H1 (cell line): Measurements from ENCODE around the gene CORO6. TPM values are rescaled to one million over a fixed set of nuclear protein-coding genes. Genes with fewer than 3 reads are reported as not detected.

Experiments
- CHD2 ChIP-seq: IDR thresholded peaks from 2 replicates; pipeline ENCODE4 v1.6.1; 2012; ENCODE audit warnings: low read length, improper control_type of control experiment
- CTCF ChIP-seq, 3 experiments: IDR thresholded peaks; 1 replicate in 2 of 3; 2 replicates in 1 of 3; pipeline versions ENCODE4 v1.5.1 to v1.6.1; 2011; ENCODE audit warnings: low read length in 3 of 3, mild to moderate bottlenecking in 3 of 3, inconsistent platforms in 2 of 3, low read depth in 1 of 3, moderate library complexity in 1 of 3; ENCODE audit not compliant: insufficient read depth in 1 of 3; ENCODE audit errors: control extremely low read depth in 1 of 3
- E2F6 ChIP-seq: IDR thresholded peaks from 2 replicates; pipeline ENCODE4 v1.6.1; 2012; ENCODE audit warnings: inconsistent platforms
- GABPA ChIP-seq: IDR thresholded peaks from 2 replicates; pipeline ENCODE4 v1.6.1; 2011; ENCODE audit warnings: mild to moderate bottlenecking, low read length, moderate library complexity, borderline replicate concordance; ENCODE audit not compliant: insufficient read depth
- KDM1A ChIP-seq: fragments of 200-600, 300-600 bp; sonication (generic); IDR thresholded peaks from 2 replicates; pipeline ENCODE4 v1.7.1; 2016; ENCODE audit warnings: mild to moderate bottlenecking, low read length, borderline replicate concordance
- KDM4A ChIP-seq: IDR thresholded peaks from one replicate; pipeline ENCODE4 v1.7.1; 2012; ENCODE audit warnings: low read depth, mild to moderate bottlenecking, moderate library complexity, low read length, inconsistent platforms; ENCODE audit not compliant: severe bottlenecking
- KDM5A ChIP-seq: fragments of 200-600 bp; IDR thresholded peaks from 2 replicates; pipeline ENCODE4 v1.7.1; 2012; ENCODE audit warnings: mild to moderate bottlenecking, low read length, inconsistent platforms, mixed read lengths
- MAX ChIP-seq: IDR thresholded peaks from 2 replicates; pipeline ENCODE4 v1.6.1; 2012; ENCODE audit warnings: inconsistent platforms
- RAD21 ChIP-seq, 2 experiments: IDR thresholded peaks in 1 of 2; conservative IDR thresholded peaks in 1 of 2; 2 replicates each; pipeline ENCODE4 v1.6.1; 2011; ENCODE audit warnings: low read depth in 2 of 2, low read length in 2 of 2, improper control_type of control experiment in 1 of 2, inconsistent platforms in 1 of 2, mild to moderate bottlenecking in 1 of 2, moderate library complexity in 1 of 2
- SIX5 ChIP-seq: IDR thresholded peaks from 2 replicates; pipeline ENCODE4 v1.6.1; 2011; ENCODE audit warnings: mild to moderate bottlenecking, low read depth, low read length
- SP1 ChIP-seq: IDR thresholded peaks from 2 replicates; pipeline ENCODE4 v1.6.1; 2011; ENCODE audit warnings: low read depth, low read length
- SRF ChIP-seq: IDR thresholded peaks from 2 replicates; pipeline ENCODE4 v1.6.1; 2011; ENCODE audit warnings: mild to moderate bottlenecking, low read depth, low read length, moderate library complexity
- TEAD4 ChIP-seq: IDR thresholded peaks from 2 replicates; pipeline ENCODE4 v1.6.1; 2012; ENCODE audit warnings: low read depth, low read length, inconsistent platforms, mixed read lengths
- polyA plus RNA-seq, 7 experiments: library from polyadenylated mRNA; depleted of rRNA in 3 of 7; stranded (reverse) in 5 of 7; unstranded in 2 of 7; fragments of >200 nt in 5 of 7; fragments of 200-250 nt in 2 of 7; gene quantifications; 1 replicate in 5 of 7; 2 replicates in 1 of 7; 4 replicates in 1 of 7; pipeline versions ENCODE4 v1.2.1 to v1.2.3, GENCODE V29; 2011 to 2013; ENCODE audit warnings: missing spikeins in 2 of 7, mixed read lengths in 2 of 7
- total RNA-seq: library from RNA; stranded (reverse); fragmentation: NEBNext Ultra II Directional; extraction: Animal tissue kit (Norgen Biotek cat#: 25700); gene quantifications from 2 replicates; pipeline ENCODE4 v1.2.1, GENCODE V29; 2021

Gene CORO6
- total and polyA plus RNA-seq, 2 of the 8 experiments (the other 6 are each of a cell fraction or from before 2014, with no cell fraction given): 2.5 to 8.6 TPM

- 0 out of 2 replicates have a peak, but pooled peaks have one; percentile 13 for TF ChIP-seq CHD2
- 0 out of 2 replicates have a peak, but pooled peaks have one; percentile 15 for TF ChIP-seq SRF
- no peak for TF ChIP-seq SIX5
- TF ChIP-seq MAX: peak; percentile 90
- peak; percentile 34; the same call in 1 of the 2 replicates for TF ChIP-seq SP1
- TF ChIP-seq CTCF (IDR thresholded peaks at IDR 0.05; ENCODE audit: control extremely low read depth in 1 of 3, insufficient read depth in 1 of 3, low read depth in 1 of 3, low read length in 3 of 3): peak; percentile 89 to 96 (median 94)
- peak; percentile 87 to 92 for TF ChIP-seq RAD21 (IDR thresholded peaks at IDR 0.05 in 1 of 2, conservative IDR thresholded peaks at IDR 0.05 in 1 of 2; ENCODE audit: low read depth in 2 of 2, low read length in 2 of 2)
- TF ChIP-seq KDM4A: no peak
- TF ChIP-seq TEAD4: no peak
- no peak for TF ChIP-seq KDM1A
- TF ChIP-seq KDM5A: no peak
- peak; percentile 33; the same call in 1 of the 2 replicates for TF ChIP-seq E2F6
- TF ChIP-seq GABPA: no peak
Measured at GRCh38 chr17:29591737-29592608, 30.7 kb downstream of the CORO6 start (continued).
